ENCODE data around the gene DPEP3.
"Not testable (repeated sequence)": the region's sequence is repeated elsewhere in the genome, so short reads cannot be mapped to it uniquely, and the experiment has no call there.

DNA sequence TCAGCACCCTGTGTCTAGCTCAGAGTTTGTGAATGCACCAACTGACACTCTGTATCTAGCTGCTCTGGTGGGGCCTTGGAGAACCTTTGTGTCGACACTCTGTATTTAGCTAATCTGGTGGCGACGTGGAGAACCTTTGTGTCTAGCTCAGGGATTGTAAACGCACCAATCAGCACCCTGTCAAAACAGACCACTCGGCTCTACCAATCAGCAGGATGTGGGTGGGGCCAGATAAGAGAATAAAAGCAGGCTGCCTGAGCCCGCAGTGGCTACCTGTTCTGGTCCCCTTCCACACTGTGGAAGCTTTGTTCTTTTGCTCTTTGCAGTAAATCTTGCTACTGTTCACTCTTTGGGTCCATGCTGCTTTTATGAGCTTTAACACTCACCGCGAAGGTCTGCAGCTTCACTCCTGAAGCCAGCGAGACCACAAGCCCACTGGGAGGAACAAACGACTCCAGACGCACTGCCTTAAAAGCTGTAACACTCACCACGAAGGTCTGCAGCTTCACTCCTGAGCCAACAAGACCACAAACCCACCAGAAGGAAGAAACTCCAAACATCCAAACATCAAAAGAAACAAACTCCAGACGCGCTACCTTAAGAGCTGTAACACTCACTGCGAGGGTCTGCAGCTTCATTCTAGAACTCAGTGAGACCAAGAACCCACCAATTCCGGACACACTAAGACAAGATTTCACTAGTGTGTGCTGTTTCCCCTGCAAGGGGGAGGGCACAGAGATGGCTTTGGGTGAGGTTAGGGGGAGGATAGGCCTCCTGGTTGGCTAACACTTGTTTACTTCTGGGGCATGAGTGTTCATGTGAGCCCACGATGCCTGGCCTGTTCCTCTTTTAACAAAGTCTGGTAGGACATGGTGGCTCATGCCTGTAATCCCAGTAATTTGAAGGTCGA lies 18.7 kb upstream of the DPEP3 start, which contains the start of gene DPEP2:
- TF ChIP-seq, protein P1, sequence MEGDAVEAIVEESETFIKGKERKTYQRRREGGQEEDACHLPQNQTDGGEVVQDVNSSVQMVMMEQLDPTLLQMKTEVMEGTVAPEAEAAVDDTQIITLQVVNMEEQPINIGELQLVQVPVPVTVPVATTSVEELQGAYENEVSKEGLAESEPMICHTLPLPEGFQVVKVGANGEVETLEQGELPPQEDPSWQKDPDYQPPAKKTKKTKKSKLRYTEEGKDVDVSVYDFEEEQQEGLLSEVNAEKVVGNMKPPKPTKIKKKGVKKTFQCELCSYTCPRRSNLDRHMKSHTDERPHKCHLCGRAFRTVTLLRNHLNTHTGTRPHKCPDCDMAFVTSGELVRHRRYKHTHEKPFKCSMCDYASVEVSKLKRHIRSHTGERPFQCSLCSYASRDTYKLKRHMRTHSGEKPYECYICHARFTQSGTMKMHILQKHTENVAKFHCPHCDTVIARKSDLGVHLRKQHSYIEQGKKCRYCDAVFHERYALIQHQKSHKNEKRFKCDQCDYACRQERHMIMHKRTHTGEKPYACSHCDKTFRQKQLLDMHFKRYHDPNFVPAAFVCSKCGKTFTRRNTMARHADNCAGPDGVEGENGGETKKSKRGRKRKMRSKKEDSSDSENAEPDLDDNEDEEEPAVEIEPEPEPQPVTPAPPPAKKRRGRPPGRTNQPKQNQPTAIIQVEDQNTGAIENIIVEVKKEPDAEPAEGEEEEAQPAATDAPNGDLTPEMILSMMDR (IDR thresholded peaks at IDR 0.05): not testable (repeated sequence)
- TF ChIP-seq EZH2 (IDR thresholded peaks at IDR 0.05): not testable (repeated sequence)

Measured in neural progenitor cell (in vitro differentiated cells).